Measurements from ENCODE around the gene ZNF384.
"Not testable (repeated sequence)": the region's sequence is repeated elsewhere in the genome, so short reads cannot be mapped to it uniquely, and the experiment has no call there.

ZNF384 gene

DNA sequence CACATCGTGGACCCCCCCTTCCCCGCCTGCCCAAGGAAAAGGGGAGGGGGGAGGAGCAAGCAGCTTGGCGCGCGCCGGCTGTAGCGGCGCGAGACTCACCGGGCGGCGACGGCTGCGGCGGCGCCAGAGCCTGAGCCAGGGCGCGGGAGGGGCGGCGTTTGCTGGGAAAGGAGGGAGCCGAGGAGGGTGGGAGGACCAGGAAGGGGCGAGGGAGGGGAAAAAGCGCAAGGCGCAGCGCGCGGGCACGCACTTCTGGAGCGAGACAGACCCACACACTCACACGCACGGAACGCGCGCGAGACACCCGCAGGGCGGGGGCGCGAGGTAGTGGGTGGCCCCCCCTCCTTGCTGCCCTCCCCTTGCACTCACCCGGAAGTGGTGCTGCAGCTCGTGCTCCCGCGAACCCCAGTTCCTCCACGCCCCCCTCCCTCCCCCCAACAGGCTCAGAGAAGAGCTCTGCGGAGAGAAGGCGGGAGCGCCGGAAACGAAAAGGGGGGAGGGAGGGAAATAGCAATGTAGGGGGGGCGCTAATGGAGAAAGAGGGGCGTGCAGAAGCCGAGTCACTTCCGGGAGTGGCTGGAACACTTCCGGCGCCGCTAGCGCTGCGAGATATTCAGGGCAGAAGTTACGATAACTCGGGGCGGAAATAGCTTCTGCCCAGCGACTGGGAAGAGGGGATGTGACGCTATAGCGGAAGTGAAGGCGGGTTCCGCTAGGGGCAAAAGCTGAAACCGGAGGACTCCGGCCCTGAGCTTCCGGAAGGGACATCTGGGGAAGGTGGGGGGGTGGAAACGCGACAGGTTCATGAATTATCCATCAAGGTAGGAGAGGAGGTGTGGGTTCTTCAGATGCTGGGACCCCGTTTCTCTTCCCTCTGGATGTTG, at the start of gene ZNF384:
Gene ZNF384 (minus strand): TSS at position 377 of the 884 bp plus-strand sequence. CDS start 9,855 bp downstream, outside the sequence.
- peak; percentile 81 to 90 for DNase-seq (ENCODE audit: low read depth in 2 of 2)

- no peak for DNase-seq (ENCODE audit: low read depth in 2 of 2)
Measured at GRCh38 chr12:6736754-6737153, 47.6 kb upstream of the ZNF384 start.

DNA sequence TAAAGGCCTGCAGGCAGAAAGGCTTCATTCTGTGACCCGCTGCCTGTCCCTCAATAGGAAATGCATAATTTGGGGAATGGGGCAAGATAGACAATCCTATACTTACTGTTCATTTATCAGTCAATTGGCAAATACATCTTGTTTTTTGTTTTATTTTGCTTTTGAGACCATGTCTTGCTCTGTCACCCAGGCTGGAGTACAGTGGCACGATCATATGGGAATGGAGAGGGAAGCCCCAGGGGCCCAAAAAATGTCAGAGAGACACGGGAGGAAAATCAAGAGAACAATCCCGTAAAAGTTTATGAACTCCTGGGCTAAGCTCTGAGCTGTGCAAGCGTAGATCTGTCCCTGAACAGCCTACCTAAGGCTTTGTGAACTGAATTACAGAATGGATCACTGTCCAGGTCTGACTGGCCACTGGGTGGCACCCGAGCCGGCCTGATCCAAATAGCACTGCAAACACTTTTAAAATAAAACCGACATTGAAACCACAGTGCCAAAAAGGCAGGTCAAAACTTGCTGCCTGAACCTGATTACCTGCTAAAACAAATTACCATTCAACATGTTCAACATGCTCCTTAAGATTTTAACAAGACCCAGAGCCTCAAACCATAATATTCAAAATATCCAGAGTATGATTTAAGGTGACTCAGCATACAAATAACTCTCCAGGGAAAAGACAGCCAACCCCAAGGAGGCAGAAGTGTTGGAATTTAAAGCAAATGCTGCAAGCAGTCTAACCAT, 46.4 kb upstream of the ZNF384 start:
- DNase-seq (ENCODE audit: low read depth in 2 of 2), result no peak

DNA sequence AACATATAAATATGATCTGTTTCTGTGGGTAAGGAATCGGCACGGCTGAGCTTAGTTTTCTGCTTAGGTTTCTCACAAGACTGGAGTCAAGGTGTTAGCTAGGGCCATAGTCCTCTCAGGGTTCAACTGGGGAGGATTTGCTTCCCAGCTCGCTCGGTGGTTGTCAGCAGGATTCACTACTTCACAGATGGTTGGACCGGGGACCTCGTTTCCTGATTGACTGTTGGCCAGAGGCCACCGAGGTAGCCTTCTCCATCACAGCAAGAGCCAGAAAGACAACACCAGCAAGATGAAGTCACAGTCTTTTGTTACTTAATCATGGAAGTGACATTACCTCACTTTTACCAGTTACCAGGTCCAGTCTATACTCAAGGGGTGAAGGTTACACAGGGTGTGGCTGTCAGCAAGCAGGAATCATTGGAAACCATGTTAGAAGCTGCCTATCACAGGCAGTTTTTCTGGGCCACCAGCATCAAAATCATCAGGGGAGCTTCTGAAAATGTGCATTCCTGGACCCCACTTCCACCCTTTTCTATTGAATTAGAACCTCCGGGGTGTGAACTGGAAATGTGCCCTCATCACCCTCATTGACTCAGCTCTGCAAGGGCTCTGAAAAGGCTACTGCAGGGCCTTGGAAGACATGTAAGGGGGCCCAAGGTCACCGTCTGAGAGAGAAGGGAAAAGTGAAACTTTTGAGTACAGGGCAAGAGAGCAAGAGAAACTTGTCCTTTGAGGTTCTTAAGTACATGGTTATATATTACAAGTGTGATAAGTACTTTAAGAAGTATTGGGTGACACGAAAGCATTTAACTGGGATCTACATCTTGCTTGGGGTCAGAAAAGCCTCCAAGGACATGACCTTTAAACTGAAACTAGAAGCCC, 45.6 kb upstream of the ZNF384 start:
- no peak for DNase-seq (ENCODE audit: low read depth in 2 of 2)

- no peak for DNase-seq (ENCODE audit: low read depth in 2 of 2)
Measured at GRCh38 chr12:6730169-6730568, 41.0 kb upstream of the ZNF384 start.

GRCh38 chr12:6729186-6729585, 40.0 kb upstream of the ZNF384 start:
- no peak for DNase-seq (ENCODE audit: low read depth in 2 of 2)

GRCh38 chr12:6725350-6725749, 36.2 kb upstream of the ZNF384 start:
- DNase-seq (ENCODE audit: low read depth in 2 of 2), result no peak

DNA sequence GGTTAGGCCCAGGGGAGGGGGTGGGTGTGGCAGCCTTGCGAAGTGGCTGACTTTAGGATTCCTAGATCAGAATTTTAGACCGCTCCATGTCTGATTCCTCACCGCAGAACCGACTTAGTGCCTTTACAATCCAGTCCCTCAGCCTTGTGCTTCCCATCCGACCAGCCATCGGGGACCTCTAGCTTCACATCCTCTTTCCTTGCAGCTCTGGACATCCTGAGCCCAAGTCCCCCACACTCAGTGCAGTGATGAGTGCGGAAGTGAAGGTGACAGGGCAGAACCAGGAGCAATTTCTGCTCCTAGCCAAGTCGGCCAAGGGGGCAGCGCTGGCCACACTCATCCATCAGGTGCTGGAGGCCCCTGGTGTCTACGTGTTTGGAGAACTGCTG, 35.2 kb upstream of the ZNF384 start:
- no peak for DNase-seq (ENCODE audit: low read depth in 2 of 2)

- peak; percentile 90 to 97 for DNase-seq (ENCODE audit: low read depth in 2 of 2)
Measured at GRCh38 chr12:6723607-6724408, 34.6 kb upstream of the ZNF384 start, which contains the start of gene COPS7A. COPS7A (plus strand) TSS chr12:6724046; CDS start chr12:6724657, 611 bp downstream.

GRCh38 chr12:6722863-6723262, 33.7 kb upstream of the ZNF384 start:
- no peak for DNase-seq (ENCODE audit: low read depth in 2 of 2)

GRCh38 chr12:6716874-6717437, 27.8 kb upstream of the ZNF384 start:
- DNase-seq (ENCODE audit: low read depth in 2 of 2), result no peak

DNA sequence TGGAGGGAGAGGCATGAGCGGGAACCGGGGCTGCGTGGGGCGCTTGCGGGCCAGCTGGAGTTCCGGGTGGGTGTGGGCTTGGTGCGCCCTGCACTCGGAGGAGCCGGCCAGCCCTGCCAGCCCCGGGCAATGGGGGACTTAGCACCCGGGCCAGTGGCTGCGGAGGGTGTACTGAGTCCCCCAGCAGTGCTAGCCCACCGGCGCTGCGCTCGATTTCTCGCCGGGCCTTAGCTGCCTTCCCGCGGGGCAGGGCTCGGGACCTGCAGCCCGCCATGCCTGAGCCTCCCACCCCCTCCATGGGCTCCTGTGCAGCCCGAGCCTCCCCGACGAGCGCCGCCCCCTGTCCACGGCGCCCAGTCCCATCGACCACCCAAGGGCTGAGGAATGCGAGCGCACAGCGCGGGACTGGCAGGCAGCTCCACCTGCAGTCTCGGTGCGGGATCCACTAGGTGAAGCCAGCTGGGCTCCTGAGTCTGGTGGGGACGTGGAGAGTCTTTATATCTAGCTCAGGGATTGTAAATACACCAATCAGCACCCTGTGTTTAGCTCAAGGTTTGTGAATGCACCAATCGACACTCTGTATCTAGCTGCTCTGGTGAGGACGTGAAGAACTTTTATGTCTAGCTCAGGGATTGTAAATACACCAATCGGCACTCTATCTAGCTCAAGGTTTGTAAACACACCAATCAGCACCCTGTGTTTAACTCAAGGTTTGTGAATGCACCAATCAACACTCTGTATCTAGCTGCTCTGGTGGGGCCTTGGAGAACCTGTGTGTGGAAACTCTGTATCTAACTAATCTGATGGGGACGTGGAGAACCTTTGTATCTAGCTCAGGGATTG, 27.1 kb upstream of the ZNF384 start:
- not testable (repeated sequence) for DNase-seq (ENCODE audit: low read depth in 2 of 2)

GRCh38 chr12:6708960-6709394, 19.8 kb upstream of the ZNF384 start:
- no peak for DNase-seq (ENCODE audit: low read depth in 2 of 2)

DNA sequence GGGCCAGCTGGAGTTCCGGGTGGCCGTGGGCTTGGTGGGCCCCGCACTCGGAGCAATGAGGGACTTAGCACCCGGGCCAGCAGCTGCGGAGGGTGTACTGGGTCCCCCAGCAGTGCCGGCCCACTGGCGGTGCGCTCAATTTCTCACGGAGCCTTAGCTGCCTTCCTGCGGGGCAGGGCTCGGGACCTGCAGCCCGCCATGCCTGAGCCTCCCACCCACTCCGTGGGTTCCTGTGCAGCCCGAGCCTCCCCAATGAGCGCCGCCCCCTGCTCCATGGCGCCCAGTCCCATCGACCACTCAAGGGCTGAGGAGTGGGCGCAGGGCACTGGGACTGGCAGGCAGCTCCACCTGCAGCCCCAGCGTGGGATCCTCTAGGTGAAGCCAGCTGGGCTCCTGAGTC, 19.2 kb upstream of the ZNF384 start:
- not testable (repeated sequence) for DNase-seq (ENCODE audit: low read depth in 2 of 2)

DNA sequence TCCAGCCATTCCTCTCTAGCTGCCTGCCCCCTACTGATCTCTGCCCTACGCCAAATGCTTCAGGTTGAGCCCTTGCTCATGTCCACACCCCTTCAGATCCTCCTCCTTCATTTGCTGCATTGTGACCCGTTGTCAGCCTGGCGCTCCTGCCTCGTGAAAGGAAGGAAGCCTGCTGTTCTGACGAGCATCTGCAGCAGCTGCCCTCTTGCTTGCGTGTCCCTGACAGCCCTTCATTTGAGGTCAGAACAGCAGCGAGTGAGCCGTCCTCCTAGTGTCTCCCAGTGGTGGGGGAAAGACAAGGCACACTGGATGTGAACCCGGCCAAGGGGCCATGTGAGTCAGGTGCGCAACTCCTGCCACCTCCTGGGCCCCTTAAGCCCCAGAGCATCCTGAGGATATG, 14.5 kb upstream of the ZNF384 start:
- DNase-seq (ENCODE audit: low read depth in 2 of 2), result no peak

GRCh38 chr12:6701078-6701768, 12.0 kb upstream of the ZNF384 start:
- no peak for DNase-seq (ENCODE audit: low read depth in 2 of 2)

GRCh38 chr12:6700646-6701051, 11.5 kb upstream of the ZNF384 start, which contains the start of gene PIANP:
PIANP (minus strand) TSS chr12:6700815; CDS start chr12:6698061, 2,754 bp downstream.
- DNase-seq (ENCODE audit: low read depth in 2 of 2), result peak; percentile 16 to 43

DNA sequence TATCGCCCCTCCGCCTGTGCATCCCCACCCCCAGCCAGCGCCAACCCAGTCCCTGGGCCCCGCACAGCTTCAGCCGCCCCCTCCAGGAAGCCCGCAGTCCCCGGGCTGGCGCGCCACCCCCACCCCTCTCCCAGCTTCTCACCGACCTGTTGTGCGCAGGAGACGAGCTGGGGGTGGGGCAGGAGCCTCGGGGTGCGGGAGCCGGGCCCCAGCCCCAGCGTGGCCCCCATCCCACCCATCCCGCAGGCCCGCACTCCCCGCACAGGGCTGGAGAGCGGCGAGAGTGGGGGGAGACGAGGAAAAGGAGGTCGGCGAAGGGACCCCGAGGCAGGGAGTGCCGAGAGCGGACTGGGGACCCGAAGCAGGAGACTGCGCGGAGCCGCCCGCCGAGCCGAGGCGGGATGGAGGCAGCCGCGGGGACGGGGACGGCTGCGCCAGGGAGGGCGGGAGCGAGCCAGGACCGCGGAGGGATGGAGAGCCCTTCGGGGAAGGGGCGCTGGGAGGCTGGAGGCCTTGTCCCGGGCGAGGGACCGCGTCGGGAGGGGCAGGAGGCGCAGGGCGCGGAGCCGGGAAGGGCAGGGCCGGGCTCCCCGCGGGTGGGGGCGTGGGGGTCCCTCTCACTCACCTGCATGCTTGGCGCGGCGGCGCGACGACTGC, 10.9 kb upstream of the ZNF384 start:
- DNase-seq (ENCODE audit: low read depth in 2 of 2), result no peak

All from stimulated activated CD4-positive, alpha-beta T cell treated with anti-CD3 and anti-CD28 coated beads, Interleukin-4, amount 100 ng/mL, for 48 hours (primary cell).